Measurements from ENCODE around the gene SPINK1. TPM values are rescaled to one million over a fixed set of nuclear protein-coding genes. Genes with fewer than 3 reads are reported as not detected.

SPINK1 gene
- total and polyA plus RNA-seq, 2 of the 13 experiments (the other 11 are each of a cell fraction or from before 2014, with no cell fraction given) = 14.7 to 17.1 TPM

DNA sequence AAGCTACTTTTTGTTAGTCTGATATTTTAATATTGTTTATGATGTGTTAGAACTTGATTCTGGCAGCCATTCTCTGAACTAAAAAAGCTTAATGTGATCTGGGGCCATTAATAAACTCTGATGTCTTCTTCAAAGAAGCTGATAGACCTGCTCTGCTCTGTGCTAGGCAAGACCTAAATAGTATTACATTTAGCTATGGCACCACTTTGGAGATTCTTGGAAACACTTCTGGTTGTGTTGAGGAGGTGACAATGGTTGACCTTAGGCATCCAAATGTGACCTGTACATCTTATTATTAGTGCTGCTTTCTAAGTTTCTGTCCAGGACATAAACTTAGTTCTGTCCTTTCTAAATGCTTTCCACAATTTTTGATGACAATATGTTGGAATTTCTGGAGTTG is 25.3 kb upstream of the SPINK1 start (continued):
- TF ChIP-seq U2AF2 (IDR thresholded peaks at IDR 0.05; ENCODE audit: low read depth, low read length) (no peak), HHEX (CRISPR knock-in tag; IDR thresholded peaks at IDR 0.05) (no peak), HBP1 (CRISPR knock-in tag; IDR thresholded peaks at IDR 0.05; ENCODE audit: low read depth) (no peak), REL (CRISPR knock-in tag; conservative IDR thresholded peaks at IDR 0.05) (no peak)

DNA sequence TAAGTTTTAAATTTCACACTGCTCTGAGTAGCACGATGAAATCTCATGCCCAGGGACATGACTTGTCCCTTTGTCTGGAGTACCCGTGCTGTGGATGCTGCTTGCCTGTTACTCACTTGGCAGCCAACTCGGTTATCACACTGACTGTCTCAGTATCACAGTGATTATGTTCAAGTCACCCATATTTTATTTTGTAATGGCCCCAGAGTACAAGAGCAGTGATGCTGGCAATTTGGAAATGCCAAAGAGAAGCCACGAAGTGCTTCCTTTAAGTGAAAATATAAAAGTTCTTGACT is 24.3 kb upstream of the SPINK1 start:
- intact Hi-C loops (cut with micrococcal nuclease; ENCODE audit: unreplicated experiment) = loop anchor here (5.0 to 10.0 kb wide), 3 partner anchors 33 to 269 kb away; no protein-coding TSS in a partner anchor
- no peaks in the 10 kb centered on the region for H3K9me3 ChIP-seq (ENCODE audit: low read length)
- DNase-seq (ENCODE audit: low spot score) = no peak
- H3K4me3 ChIP-seq (replicated peaks in 1 of 3; ENCODE audit: insufficient read depth in 1 of 3, low read depth in 2 of 3, low read length in 3 of 3) = no peak overlapping the region
- H3K9ac ChIP-seq (ENCODE audit: insufficient read depth, low read depth, low read length) = no peak overlapping the region
- no peaks in the 10 kb centered on the region for H3K36me3 ChIP-seq (replicated peaks in 1 of 2; ENCODE audit: control insufficient read depth in 1 of 2, insufficient read depth in 2 of 2, low read length in 2 of 2)
- H2AFZ ChIP-seq (ENCODE audit: low read length) = no peak overlapping the region
- no peak for ATAC-seq
- H3K4me1 ChIP-seq (ENCODE audit: insufficient read depth, low read length) = no peaks in the 10 kb centered on the region
- H4K20me1 ChIP-seq (ENCODE audit: insufficient read depth, low read length) = no peaks in the 10 kb centered on the region
- no peaks in the 10 kb centered on the region for H3K27me3 ChIP-seq (ENCODE audit: control insufficient read depth in 1 of 2, insufficient read depth in 2 of 2, low read length in 2 of 2)
- TF ChIP-seq MXD4 (CRISPR knock-in tag; IDR thresholded peaks at IDR 0.05) = no peak
- no peak for TF ChIP-seq ZNF709 (CRISPR knock-in tag; IDR thresholded peaks at IDR 0.05)
- TF ChIP-seq ZNF790 (CRISPR knock-in tag; IDR thresholded peaks at IDR 0.05; ENCODE audit: borderline replicate concordance) = no peak
- TF ChIP-seq TIGD3 (CRISPR knock-in tag; IDR thresholded peaks at IDR 0.05; ENCODE audit: borderline replicate concordance) = no peak
- TF ChIP-seq EED (CRISPR knock-in tag; IDR thresholded peaks at IDR 0.05) = no peak
- no peak for TF ChIP-seq TEF (CRISPR knock-in tag; IDR thresholded peaks at IDR 0.05)
- TF ChIP-seq, protein P1, sequence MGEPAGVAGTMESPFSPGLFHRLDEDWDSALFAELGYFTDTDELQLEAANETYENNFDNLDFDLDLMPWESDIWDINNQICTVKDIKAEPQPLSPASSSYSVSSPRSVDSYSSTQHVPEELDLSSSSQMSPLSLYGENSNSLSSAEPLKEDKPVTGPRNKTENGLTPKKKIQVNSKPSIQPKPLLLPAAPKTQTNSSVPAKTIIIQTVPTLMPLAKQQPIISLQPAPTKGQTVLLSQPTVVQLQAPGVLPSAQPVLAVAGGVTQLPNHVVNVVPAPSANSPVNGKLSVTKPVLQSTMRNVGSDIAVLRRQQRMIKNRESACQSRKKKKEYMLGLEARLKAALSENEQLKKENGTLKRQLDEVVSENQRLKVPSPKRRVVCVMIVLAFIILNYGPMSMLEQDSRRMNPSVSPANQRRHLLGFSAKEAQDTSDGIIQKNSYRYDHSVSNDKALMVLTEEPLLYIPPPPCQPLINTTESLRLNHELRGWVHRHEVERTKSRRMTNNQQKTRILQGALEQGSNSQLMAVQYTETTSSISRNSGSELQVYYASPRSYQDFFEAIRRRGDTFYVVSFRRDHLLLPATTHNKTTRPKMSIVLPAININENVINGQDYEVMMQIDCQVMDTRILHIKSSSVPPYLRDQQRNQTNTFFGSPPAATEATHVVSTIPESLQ (CRISPR knock-in tag; conservative IDR thresholded peaks at IDR 0.05) = no peak
- no peak for TF ChIP-seq ZNF737 (CRISPR knock-in tag; IDR thresholded peaks at IDR 0.05; ENCODE audit: borderline replicate concordance)
- TF ChIP-seq REPIN1 (CRISPR knock-in tag; IDR thresholded peaks at IDR 0.05; ENCODE audit: borderline replicate concordance, low read depth) = no peak
- no peak for TF ChIP-seq NBN (conservative IDR thresholded peaks at IDR 0.05)
- TF ChIP-seq, protein P2, sequence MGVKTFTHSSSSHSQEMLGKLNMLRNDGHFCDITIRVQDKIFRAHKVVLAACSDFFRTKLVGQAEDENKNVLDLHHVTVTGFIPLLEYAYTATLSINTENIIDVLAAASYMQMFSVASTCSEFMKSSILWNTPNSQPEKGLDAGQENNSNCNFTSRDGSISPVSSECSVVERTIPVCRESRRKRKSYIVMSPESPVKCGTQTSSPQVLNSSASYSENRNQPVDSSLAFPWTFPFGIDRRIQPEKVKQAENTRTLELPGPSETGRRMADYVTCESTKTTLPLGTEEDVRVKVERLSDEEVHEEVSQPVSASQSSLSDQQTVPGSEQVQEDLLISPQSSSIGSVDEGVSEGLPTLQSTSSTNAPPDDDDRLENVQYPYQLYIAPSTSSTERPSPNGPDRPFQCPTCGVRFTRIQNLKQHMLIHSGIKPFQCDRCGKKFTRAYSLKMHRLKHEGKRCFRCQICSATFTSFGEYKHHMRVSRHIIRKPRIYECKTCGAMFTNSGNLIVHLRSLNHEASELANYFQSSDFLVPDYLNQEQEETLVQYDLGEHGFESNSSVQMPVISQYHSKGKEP (CRISPR knock-in tag; IDR thresholded peaks at IDR 0.05) = no peak
- no peak for TF ChIP-seq HOXA3 (CRISPR knock-in tag; IDR thresholded peaks at IDR 0.05)
- no peak for FAIRE-seq
- CTCF ChIA-PET (ENCODE audit: low intra/inter-chr PET ratio, low total read pairs) = no interaction called here
- no TSS peak for BruUV-seq (replicated peaks)
- no peak overlapping the region for H3K4me2 ChIP-seq (ENCODE audit: low read depth, low read length)
- POLR2A ChIA-PET = no interaction called here
- H3K27ac ChIP-seq (ENCODE audit: extremely low read length, insufficient read depth, low read length) = no peak overlapping the region
- WGBS (ENCODE audit: low lambda C conversion rate) = 3% methylated on average over 3 of the region's 4 CpGs
- H3K79me2 ChIP-seq (ENCODE audit: insufficient read depth, low read length) = no peaks in the 10 kb centered on the region
- in situ Hi-C loops (cut with HindIII; ENCODE audit: extremely low pct_ligation_motif_present, low pct_unique_long_range_greater_than_20kb) = loop anchor here (5.0 kb wide), 1 partner anchor 82 kb away; no protein-coding TSS in a partner anchor

Data from HepG2 (cell line).